GM08714 (cell line): ENCODE data around the gene DDX39B.

Source experiments
- H3K4me3 ChIP-seq: fragments of 200-500 bp; sonication (Bioruptor generic); 2 replicates; pipeline ENCODE4 v1.5.1; 2014; ENCODE audit warnings: mild to moderate bottlenecking, low read length, inconsistent platforms
- ZNF274 ChIP-seq: IDR thresholded peaks from 2 replicates; pipeline ENCODE4 v1.6.1; 2012; ENCODE audit warnings: mild to moderate bottlenecking, low read depth, low read length

Gene DDX39B

GRCh38 chr6:31546958-31547726 lies 5.3 kb upstream of the DDX39B start, which contains the start of gene NFKBIL1:
Gene NFKBIL1 (plus strand): TSS chr6:31547608. CDS start chr6:31547695, 87 bp downstream.
- no peak for TF ChIP-seq ZNF274
- H3K4me3 ChIP-seq = peak within 1 kb of the TSS; percentile 64

DNA sequence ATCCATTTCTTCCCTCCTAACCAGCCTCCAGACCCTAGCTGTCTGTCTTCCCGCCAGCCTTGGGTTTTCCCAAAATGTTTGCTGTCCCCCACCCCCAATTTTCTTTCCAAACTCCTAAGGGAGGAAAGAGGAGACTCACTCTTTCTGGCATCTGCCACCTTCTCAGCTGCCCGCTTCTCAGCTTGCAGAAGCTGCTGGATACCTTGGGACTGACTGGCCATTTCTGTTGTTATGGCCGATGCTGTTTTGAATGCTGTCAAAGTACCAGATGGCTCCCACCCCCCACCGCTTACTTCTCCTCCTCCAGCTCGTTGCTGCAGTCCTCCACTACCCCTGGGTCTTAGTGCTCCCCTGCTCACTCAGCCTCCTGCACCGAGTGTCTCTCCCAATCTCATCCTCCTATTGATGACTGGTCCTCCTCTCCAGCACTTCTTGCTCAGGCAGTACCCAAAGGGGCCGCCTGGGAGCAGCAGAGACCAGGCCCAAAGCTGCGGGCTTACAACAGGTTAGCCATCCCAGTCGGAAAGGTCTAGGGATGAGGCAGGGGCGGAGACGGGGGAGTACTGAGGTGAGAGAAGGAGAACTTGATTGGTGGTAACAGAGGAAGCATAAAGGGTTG lies 4.6 kb upstream of the DDX39B start, which contains the start of gene ATP6V1G2:
Gene ATP6V1G2 (minus strand): TSS at position 270 of the 619 bp plus-strand sequence. CDS start 49 bp downstream, at position 221.
- peak within 1 kb of the TSS; percentile 64 for H3K4me3 ChIP-seq
- no peak for TF ChIP-seq ZNF274

GRCh38 chr6:31545291-31545690 lies 3.5 kb upstream of the DDX39B start:
- TF ChIP-seq ZNF274 = no peak
- no peak overlapping the region for H3K4me3 ChIP-seq

DNA sequence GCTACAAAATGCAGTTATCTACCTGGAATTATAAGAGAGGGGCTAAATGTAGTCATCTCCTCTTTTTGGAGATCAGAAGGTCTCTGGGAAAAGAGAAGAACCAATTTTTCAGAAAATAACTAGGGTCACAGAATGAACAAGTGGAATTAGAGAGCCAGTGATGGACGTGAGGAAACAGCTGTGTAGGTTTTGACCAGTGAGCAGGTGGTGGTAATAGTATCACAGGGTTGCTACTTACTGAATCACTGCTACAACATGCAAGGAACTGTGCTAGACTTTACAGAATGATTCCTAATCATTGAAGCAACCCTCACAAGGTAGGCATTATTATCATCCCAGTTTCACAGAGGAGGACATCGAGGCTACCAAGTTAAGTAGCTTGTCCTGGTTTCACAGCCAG lies 2.9 kb upstream of the DDX39B start:
- H3K4me3 ChIP-seq = no peak overlapping the region
- TF ChIP-seq ZNF274 = no peak

- TF ChIP-seq ZNF274 = no peak
- H3K4me3 ChIP-seq = no peak overlapping the region
These were observed 1.8 kb upstream of the DDX39B start for GRCh38 chr6:31543639-31544038.

DNA sequence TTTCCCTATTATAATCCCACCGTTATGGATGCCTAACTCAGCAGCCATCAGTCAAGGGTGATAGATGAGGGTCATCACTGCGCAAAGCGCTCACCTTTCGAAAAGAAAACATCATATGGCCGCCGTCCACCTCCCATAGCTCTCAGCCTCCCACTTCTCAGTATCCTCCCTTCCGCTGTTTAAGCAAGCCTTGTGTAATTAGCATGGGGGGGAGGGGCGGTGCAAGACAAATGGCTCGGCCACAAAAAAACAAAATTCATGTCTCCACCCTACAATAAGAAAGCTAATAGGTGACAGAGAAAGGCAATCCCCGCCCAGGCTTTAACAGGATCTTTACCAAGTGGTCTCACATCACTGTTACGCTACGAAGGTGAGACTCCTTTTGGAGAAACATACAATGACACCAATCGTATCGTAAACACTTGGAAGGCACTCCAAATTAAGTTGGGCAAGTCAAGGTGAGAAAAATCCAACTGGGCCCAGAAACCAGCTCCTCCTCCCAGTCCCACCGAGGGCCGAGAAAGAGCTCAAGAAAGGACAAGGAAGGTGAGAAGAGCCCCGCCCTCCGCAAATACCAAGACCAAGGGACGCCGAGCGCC lies 645 bp downstream of the DDX39B start:
- no peak for TF ChIP-seq ZNF274
- peak overlapping the region; percentile 91 for H3K4me3 ChIP-seq

GRCh38 chr6:31540640-31541039 lies 1.2 kb downstream of the DDX39B start:
- TF ChIP-seq ZNF274 = no peak
- peak overlapping the region; percentile 91 for H3K4me3 ChIP-seq

DNA sequence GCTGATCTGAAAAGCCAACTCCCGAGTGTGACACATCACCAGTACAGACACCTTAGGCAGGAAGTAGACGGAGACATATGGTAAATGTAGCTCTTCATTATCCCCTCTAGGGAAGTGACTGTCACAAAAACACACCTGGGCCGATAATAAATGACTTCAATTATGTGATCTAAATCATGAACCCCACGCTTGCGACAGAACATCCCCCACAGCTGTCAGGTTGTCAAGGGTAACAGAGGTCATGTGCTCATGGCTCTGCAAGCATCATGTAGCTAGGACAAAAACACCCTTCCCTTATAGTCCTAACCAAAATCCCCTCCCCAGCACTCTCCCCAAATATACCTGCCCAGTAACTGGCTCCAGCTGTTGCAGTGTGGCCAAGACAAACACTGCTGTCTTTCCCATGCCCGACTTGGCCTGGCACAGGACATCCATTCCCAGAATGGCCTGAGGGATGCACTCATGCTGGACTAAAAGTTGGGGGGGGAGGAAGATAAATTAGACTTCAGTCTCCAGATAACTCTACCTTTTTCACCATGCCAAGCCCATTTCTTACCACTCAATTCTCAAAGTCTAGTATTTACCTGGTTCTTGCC lies 2.9 kb downstream of the DDX39B start:
- TF ChIP-seq ZNF274 = no peak
- peak overlapping the region; percentile 91 for H3K4me3 ChIP-seq

DNA sequence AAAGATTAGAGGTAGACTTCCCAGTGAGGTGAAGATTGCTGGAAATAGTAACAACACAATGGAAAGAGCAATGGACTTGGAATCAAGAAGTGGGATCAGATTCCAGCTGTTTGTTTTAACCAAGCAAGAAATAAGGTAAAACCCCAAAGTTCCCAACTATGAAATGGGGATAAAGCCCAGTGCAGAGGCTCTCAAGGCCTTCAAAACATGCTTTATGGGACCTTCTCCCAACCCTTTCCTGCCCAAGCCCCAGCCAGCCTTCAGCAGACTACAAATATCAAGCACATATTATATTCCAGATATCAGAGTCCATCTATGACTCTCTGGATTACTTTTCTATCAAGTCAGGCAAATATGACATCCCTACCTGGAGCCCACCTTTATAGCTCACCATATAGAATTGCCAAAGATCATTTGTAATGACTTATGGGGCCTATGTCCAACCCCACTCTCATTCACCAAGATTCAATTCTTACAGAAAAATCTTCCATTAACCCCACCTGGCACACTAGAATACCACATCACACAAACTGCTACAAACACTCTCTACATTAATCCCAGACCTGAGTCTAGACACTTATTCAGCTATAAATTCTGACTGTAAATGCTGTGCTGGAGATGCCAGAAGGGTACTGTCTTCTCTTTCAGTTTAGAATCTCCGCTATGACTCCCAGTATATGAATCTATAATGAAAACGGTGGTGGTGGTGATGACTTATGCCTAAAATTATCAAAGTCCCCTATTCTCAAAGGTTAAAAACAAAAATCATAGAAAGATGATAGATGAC lies 6.1 kb downstream of the DDX39B start:
- no peak overlapping the region for H3K4me3 ChIP-seq
- no peak for TF ChIP-seq ZNF274

- TF ChIP-seq ZNF274 = no peak
- no peak overlapping the region for H3K4me3 ChIP-seq
These were observed 7.2 kb downstream of the DDX39B start for GRCh38 chr6:31534521-31535040.

DNA sequence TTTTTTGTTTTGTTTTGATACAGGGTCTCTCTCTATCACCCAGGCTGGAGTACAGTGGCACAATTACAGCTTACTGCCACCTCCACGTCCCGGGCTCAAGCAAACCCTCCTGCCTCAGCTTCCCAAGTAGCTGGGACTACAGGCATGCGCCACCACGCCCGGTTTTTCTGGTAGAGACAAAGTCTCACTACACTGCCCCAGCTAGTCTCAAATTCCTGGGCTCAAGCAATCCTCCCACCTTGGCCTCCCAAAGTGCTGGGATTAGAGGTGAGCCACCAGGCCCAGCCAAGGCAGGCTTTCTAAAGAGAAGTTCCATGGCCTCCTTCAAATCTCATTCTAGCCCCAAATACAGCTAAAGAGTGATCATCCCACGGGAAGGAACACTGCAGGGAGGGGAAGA lies 7.8 kb downstream of the DDX39B start:
- no peak overlapping the region for H3K4me3 ChIP-seq
- no peak for TF ChIP-seq ZNF274

- no peak for TF ChIP-seq ZNF274
- H3K4me3 ChIP-seq = no peak overlapping the region
These were observed 8.4 kb downstream of the DDX39B start for GRCh38 chr6:31533455-31533841.

GRCh38 chr6:31532644-31533454 lies 9.0 kb downstream of the DDX39B start:
- H3K4me3 ChIP-seq = no peak overlapping the region
- TF ChIP-seq ZNF274 = no peak
